K562 (cell line): Measurements from ENCODE around the gene VWA7. TPM values are rescaled to one million over a fixed set of nuclear protein-coding genes. Genes with fewer than 3 reads are reported as not detected.

Experiments used
- ATF4 ChIP-seq: fragments of 450-650 bp; formaldehyde crosslinking; IDR thresholded peaks from 2 replicates; pipeline ENCODE4 v1.4.0; 2022; ENCODE audit warnings: mild to moderate bottlenecking, moderate library complexity
- BDP1 ChIP-seq: IDR thresholded peaks from 3 replicates; pipeline ENCODE4 v1.6.1; 2011; ENCODE audit not compliant: insufficient read length, insufficient read depth
- BRCA1 ChIP-seq, 2 experiments: fragments of 450-650 bp in 1 of 2; sonication (generic) in 1 of 2; formaldehyde crosslinking in 1 of 2; IDR thresholded peaks; 2 replicates each; pipeline versions ENCODE4 v1.5.0 to v1.6.1; 2017 to 2020; ENCODE audit warnings: mild to moderate bottlenecking in 1 of 2, missing genetic modification reagents in 1 of 2
- FOXJ3 ChIP-seq: sonication (generic); formaldehyde crosslinking; IDR thresholded peaks from 2 replicates; pipeline ENCODE4 v1.4.0; 2020; ENCODE audit warnings: mild to moderate bottlenecking, missing genetic modification reagents
- GATA2 ChIP-seq: sonication (generic); formaldehyde crosslinking; IDR thresholded peaks from 2 replicates; pipeline ENCODE4 v1.4.0; 2020; ENCODE audit warnings: mild to moderate bottlenecking, missing genetic modification reagents
- HNRNPUL1 ChIP-seq: fragments of 200-400 bp; formaldehyde crosslinking; IDR thresholded peaks from 2 replicates; pipeline ENCODE4 v1.6.1; 2017; ENCODE audit warnings: low read length
- KDM4B ChIP-seq, 2 experiments: fragments of 450-650 bp in 1 of 2; sonication (generic) in 1 of 2; IDR thresholded peaks; 2 replicates each; pipeline ENCODE4 v1.6.1; 2016 to 2017; ENCODE audit warnings: borderline replicate concordance in 2 of 2, antibody characterized with exemption in 1 of 2, low read depth in 1 of 2, mild to moderate bottlenecking in 1 of 2
- POLR3G ChIP-seq: IDR thresholded peaks from 2 replicates; pipeline ENCODE4 v1.6.1; 2011; ENCODE audit not compliant: insufficient read length, insufficient replicate concordance; ENCODE audit errors: extremely low read depth
- RBM17 ChIP-seq: fragments of 200-400 bp; formaldehyde crosslinking; IDR thresholded peaks from 2 replicates; pipeline ENCODE4 v1.6.1; 2017; ENCODE audit warnings: low read depth, mild to moderate bottlenecking, low read length, borderline replicate concordance
- RCOR1 ChIP-seq, 2 experiments: IDR thresholded peaks; 2 replicates each; pipeline ENCODE4 v1.6.1; 2012; ENCODE audit warnings: low read depth in 2 of 2, low read length in 2 of 2, borderline replicate concordance in 1 of 2, improper control_type of control experiment in 1 of 2
- TAF9B ChIP-seq: fragments of 450-650 bp; IDR thresholded peaks from 2 replicates; pipeline ENCODE4 v1.6.1; 2018; ENCODE audit warnings: mild to moderate bottlenecking; ENCODE audit not compliant: partially characterized antibody
- THRB ChIP-seq: fragments of 450-650 bp; formaldehyde crosslinking; conservative IDR thresholded peaks from 2 replicates; pipeline ENCODE4 v1.4.0; 2022; ENCODE audit warnings: mild to moderate bottlenecking, missing genetic modification characterization
- XRCC3 ChIP-seq: fragments of 450-650 bp; IDR thresholded peaks from 2 replicates; pipeline ENCODE4 v1.6.1; 2017; ENCODE audit warnings: mild to moderate bottlenecking, moderate library complexity
- ZC3H4 ChIP-seq: sonication (generic); formaldehyde crosslinking; IDR thresholded peaks from 2 replicates; pipeline ENCODE4 v1.9.0; 2021; ENCODE audit warnings: missing genetic modification reagents, borderline replicate concordance
- ZNF212 ChIP-seq: fragments of 450-650 bp; formaldehyde crosslinking; IDR thresholded peaks from 2 replicates; pipeline ENCODE4 v1.4.0; 2020; ENCODE audit warnings: mild to moderate bottlenecking
- ZNF24 ChIP-seq: fragments of 450-650 bp; IDR thresholded peaks from 2 replicates; pipeline ENCODE4 v1.6.1; 2016
- ZNF407 ChIP-seq: fragments of 450-650 bp; IDR thresholded peaks from 2 replicates; pipeline ENCODE4 v1.6.1; 2016; ENCODE audit warnings: low read depth
- ZNF586 ChIP-seq: fragments of 450-650 bp; formaldehyde crosslinking; conservative IDR thresholded peaks from 2 replicates; pipeline ENCODE4 v1.4.0; 2020; ENCODE audit warnings: mild to moderate bottlenecking, moderate library complexity
- polyA plus RNA-seq, 8 experiments: library from polyadenylated mRNA; depleted of rRNA in 4 of 8; stranded (reverse) in 5 of 8; unstranded in 3 of 8; fragments of >200 nt; fragmentation: Nextera tagmentation in 2 of 8; fragmentation: Illumina TruSeq in 1 of 8; extraction: Ambion mirVana in 2 of 8; extraction: Trizol in 1 of 8; gene quantifications; 2 replicates each; pipeline versions ENCODE4 v1.2.1 to v1.2.3, GENCODE V29; 2011 to 2014; ENCODE audit warnings: inconsistent platforms in 1 of 8, missing spikeins in 1 of 8
- total RNA-seq, 7 experiments: library from RNA; depleted of rRNA in 6 of 7; stranded (reverse); fragments of >200 nt in 6 of 7; fragmentation: Illumina TruSeq in 2 of 7; extraction: Trizol in 2 of 7; gene quantifications; 2 replicates each; pipeline versions ENCODE4 v1.2.1 to v1.2.3, GENCODE V29; 2011 to 2021; ENCODE audit warnings: low replicate concordance in 1 of 7

VWA7 gene
- total and polyA plus RNA-seq, 9 of the 15 experiments (the other 6 are each of a cell fraction or from before 2014, with no cell fraction given): 0.18 to 2.9 (median 0.95) TPM

- TF ChIP-seq ZNF407: no peak
- TF ChIP-seq XRCC3: no peak
- TF ChIP-seq HNRNPUL1: no peak
- TF ChIP-seq BRCA1 (IDR thresholded peaks at IDR 0.05): no peak
- no peak for TF ChIP-seq BRCA1 (CRISPR knock-in tag; IDR thresholded peaks at IDR 0.05)
- peak; percentile 89 for TF ChIP-seq ZNF24
- TF ChIP-seq ZNF212 (CRISPR knock-in tag): no peak
- no peak for TF ChIP-seq ZC3H4
- no peak for TF ChIP-seq BDP1
- TF ChIP-seq RBM17: no peak
- TF ChIP-seq FOXJ3 (CRISPR knock-in tag): no peak
- TF ChIP-seq TAF9B: no peak
- no peak for TF ChIP-seq POLR3G
- TF ChIP-seq ZNF586 (CRISPR knock-in tag): peak; percentile 82; the same call in 1 of the 2 replicates
- 0 out of 2 replicates have a peak, but pooled peaks have one; percentile 34 for TF ChIP-seq GATA2 (CRISPR knock-in tag)
- no peak for TF ChIP-seq KDM4B (IDR thresholded peaks at IDR 0.05; ENCODE audit: borderline replicate concordance in 2 of 2, low read depth in 1 of 2)
- peak; percentile 13 for TF ChIP-seq ATF4 (CRISPR knock-in tag)
- 0 out of 2 replicates have a peak, but pooled peaks have one; percentile 14 for TF ChIP-seq THRB (CRISPR knock-in tag)
- TF ChIP-seq RCOR1 (IDR thresholded peaks at IDR 0.05; ENCODE audit: borderline replicate concordance in 1 of 2, low read depth in 2 of 2, low read length in 2 of 2): 0 out of 4 replicates have a peak, but pooled peaks have one; percentile 6 to 53
Measured at GRCh38 chr6:31806470-31807272, 29.5 kb upstream of the VWA7 start, which contains the start of gene LSM2 (continued).
